A673 (cell line): ENCODE measurements around the gene RASA3. TPM values are rescaled to one million over a fixed set of nuclear protein-coding genes. Genes with fewer than 3 reads are reported as not detected.

Experiments
- BruUV-seq: library from RNA; stranded (reverse); fragments of 400-500 nt; replicated peaks from 2 replicates; lab custom pipeline; 2021; lab: Mats Ljungman, UMichigan
- CTCF ChIA-PET: fragments of 300-600 bp; sonication (Branson Sonifier 250); formaldehyde crosslinking; loops from one replicate; lab custom pipeline; 2022; ENCODE audit warnings: antibody characterized with exemption; lab: Charles Lee
- POLR2A ChIA-PET: fragments of 300-600 bp; sonication (Branson Sonifier 250); formaldehyde crosslinking; loops from one replicate; lab custom pipeline; 2022; ENCODE audit warnings: antibody characterized with exemption; ENCODE audit not compliant: low non-redundant PET; lab: Charles Lee
- DNase-seq: peaks from one replicate; pipeline ENCODE4 v3.0.0-alpha.2; 2015; ENCODE audit warnings: low spot score
- H3K27ac ChIP-seq: fragments of 200-600 bp; sonication (generic); 2 replicates; pipeline ENCODE4 v1.5.1; 2016; ENCODE audit warnings: mixed run types, low read depth, mild to moderate bottlenecking, mixed read lengths, antibody characterized with exemption, low read length; ENCODE audit not compliant: poor library complexity, severe bottlenecking
- H3K27me3 ChIP-seq: fragments of 200-600 bp; sonication (generic); replicated peaks from 2 replicates; pipeline ENCODE4 v1.6.1; 2017; ENCODE audit warnings: mixed run types, low read depth, mild to moderate bottlenecking, mixed read lengths, antibody characterized with exemption, low read length; ENCODE audit not compliant: insufficient read depth, poor library complexity
- H3K36me3 ChIP-seq: fragments of 200-600 bp; sonication (generic); 2 replicates; pipeline ENCODE4 v1.6.1; 2016; ENCODE audit warnings: mixed run types, mild to moderate bottlenecking, mixed read lengths, antibody characterized with exemption, low read length; ENCODE audit not compliant: insufficient read depth, poor library complexity, severe bottlenecking
- H3K4me1 ChIP-seq: fragments of 200-600 bp; sonication (generic); 2 replicates; pipeline ENCODE4 v1.6.1; 2017; ENCODE audit warnings: mixed run types, mild to moderate bottlenecking, mixed read lengths, antibody characterized with exemption, low read length; ENCODE audit not compliant: insufficient read depth, poor library complexity, severe bottlenecking
- H3K4me3 ChIP-seq: fragments of 200-600 bp; sonication (generic); 2 replicates; pipeline ENCODE4 v1.5.1; 2016; ENCODE audit warnings: low read depth, mixed run types, mild to moderate bottlenecking, mixed read lengths, low read length; ENCODE audit not compliant: poor library complexity, severe bottlenecking
- H3K9me3 ChIP-seq: fragments of 200-600 bp; sonication (generic); 2 replicates; pipeline ENCODE4 v1.6.1; 2016; ENCODE audit warnings: mixed run types, low read depth, mild to moderate bottlenecking, mixed read lengths, antibody characterized with exemption, low read length; ENCODE audit not compliant: poor library complexity, severe bottlenecking
- CTCF ChIP-seq: fragments of 300-800, 200-600 bp; sonication (generic); conservative IDR thresholded peaks from 2 replicates; pipeline ENCODE4 v1.5.1; 2017; ENCODE audit warnings: low read depth, mild to moderate bottlenecking, antibody characterized with exemption, low read length, moderate library complexity, mixed read lengths
- EZH2 ChIP-seq: fragments of 200-600 bp; sonication (generic); IDR thresholded peaks from 2 replicates; pipeline ENCODE4 v1.6.1; 2017; ENCODE audit warnings: borderline replicate concordance, low read depth, mild to moderate bottlenecking, mixed read lengths, antibody characterized with exemption, low read length; ENCODE audit not compliant: poor library complexity, severe bottlenecking
- intact Hi-C: fragments of 100-400 bp; cut with micrococcal nuclease; formaldehyde crosslinking; loops from one replicate; pipeline ENCODE4 v1.10.0; 2022; ENCODE audit not compliant: unreplicated experiment
- total RNA-seq: library from RNA; stranded (reverse); gene quantifications from 2 replicates; pipeline ENCODE4 v1.2.3, GENCODE V29; 2021

The RASA3 gene
- total RNA-seq, 1 experiment from 2014 or later: 22.1 TPM

GRCh38 chr13:114012141-114012540, 120.3 kb downstream of the RASA3 start:
- no peaks in the 10 kb centered on the region for H3K9me3 ChIP-seq
- no peaks in the 10 kb centered on the region for H3K27me3 ChIP-seq
- intact Hi-C loops: no loop called here
- H3K36me3 ChIP-seq: no peaks in the 10 kb centered on the region
- BruUV-seq: no TSS peak
- no peak for TF ChIP-seq EZH2
- TF ChIP-seq CTCF: no peak
- POLR2A ChIA-PET: no interaction called here
- no peak overlapping the region for H3K4me3 ChIP-seq
- DNase-seq: no peak
- CTCF ChIA-PET: no interaction called here
- no peaks in the 10 kb centered on the region for H3K4me1 ChIP-seq
- no peak overlapping the region for H3K27ac ChIP-seq

- no peak for DNase-seq
- Histone ChIP-seq H3K9me3 (no peaks in the 10 kb centered on the region), H3K4me3 (no peak overlapping the region), H3K4me1 (no peaks in the 10 kb centered on the region), H3K27ac (no peak overlapping the region), H3K27me3 (no peaks in the 10 kb centered on the region), H3K36me3 (no peaks in the 10 kb centered on the region)
- intact Hi-C loops: no loop called here
- ChIA-PET CTCF (no interaction called here), POLR2A (no interaction called here)
- no peak for TF ChIP-seq EZH2
- no peak for TF ChIP-seq CTCF
- no TSS peak for BruUV-seq
These were observed 121.2 kb downstream of the RASA3 start for GRCh38 chr13:114011226-114011625.

- Histone ChIP-seq H3K9me3 (no peaks in the 10 kb centered on the region), H3K36me3 (no peaks in the 10 kb centered on the region), H3K4me1 (no peaks in the 10 kb centered on the region), H3K4me3 (no peak overlapping the region), H3K27me3 (no peaks in the 10 kb centered on the region), H3K27ac (no peak overlapping the region)
- no TSS peak for BruUV-seq
- no peak for DNase-seq
- intact Hi-C loops: no loop called here
- ChIA-PET POLR2A (no interaction called here), CTCF (no interaction called here)
- no peak for TF ChIP-seq EZH2
- TF ChIP-seq CTCF: no peak
These were observed 121.9 kb downstream of the RASA3 start for GRCh38 chr13:114010401-114011101.
